K562 (cell line): ENCODE measurements around the gene MRPL10. TPM values are rescaled to one million over a fixed set of nuclear protein-coding genes. Genes with fewer than 3 reads are reported as not detected.

Source experiments
- BRCA1 ChIP-seq, 2 experiments: fragments of 450-650 bp in 1 of 2; sonication (generic) in 1 of 2; formaldehyde crosslinking in 1 of 2; IDR thresholded peaks; 2 replicates each; pipeline versions ENCODE4 v1.5.0 to v1.6.1; 2017 to 2020; ENCODE audit warnings: mild to moderate bottlenecking in 1 of 2, missing genetic modification reagents in 1 of 2
- CREBBP ChIP-seq: IDR thresholded peaks from one replicate; pipeline ENCODE4 v1.6.1; 2012; ENCODE audit warnings: low read depth, mild to moderate bottlenecking, control low read depth, inconsistent platforms, low read length
- DACH1 ChIP-seq: fragments of 450-650 bp; IDR thresholded peaks from 2 replicates; pipeline ENCODE4 v1.6.1; 2018; ENCODE audit not compliant: partially characterized antibody
- ERF ChIP-seq: fragments of 450-650 bp; formaldehyde crosslinking; IDR thresholded peaks from 2 replicates; pipeline ENCODE4 v1.4.0; 2020; ENCODE audit warnings: mild to moderate bottlenecking, mixed read lengths
- ESRRB ChIP-seq: fragments of 250-450 bp; sonication (Bioruptor Pico); IDR thresholded peaks from 2 replicates; pipeline ENCODE4 v1.5.0; 2020; ENCODE audit warnings: mild to moderate bottlenecking, moderate library complexity, borderline replicate concordance
- FOXJ3 ChIP-seq: sonication (generic); formaldehyde crosslinking; IDR thresholded peaks from 2 replicates; pipeline ENCODE4 v1.4.0; 2020; ENCODE audit warnings: mild to moderate bottlenecking, missing genetic modification reagents
- ILF3 ChIP-seq: fragments of 450-650 bp; IDR thresholded peaks from 2 replicates; pipeline ENCODE4 v1.6.1; 2018; ENCODE audit warnings: antibody characterized with exemption, mild to moderate bottlenecking, moderate library complexity, borderline replicate concordance
- KAT2B ChIP-seq: IDR thresholded peaks from one replicate; pipeline ENCODE4 v1.6.1; 2012; ENCODE audit warnings: low read depth, mild to moderate bottlenecking, control low read depth, inconsistent platforms, low read length, moderate library complexity
- MEF2D ChIP-seq: conservative IDR thresholded peaks from 2 replicates; pipeline ENCODE4 v1.6.1; 2016; ENCODE audit warnings: low read depth, missing genetic modification characterization, missing compliant biosample characterization
- PRMT5 ChIP-seq: sonication (generic); formaldehyde crosslinking; IDR thresholded peaks from 2 replicates; pipeline ENCODE4 v1.5.0; 2020; ENCODE audit warnings: missing genetic modification reagents
- PTTG1 ChIP-seq: fragments of 450-650 bp; IDR thresholded peaks from 2 replicates; pipeline ENCODE4 v1.6.1; 2016; ENCODE audit warnings: low read depth, mild to moderate bottlenecking, missing genetic modification characterization, missing compliant biosample characterization
- RAD21 ChIP-seq, 2 experiments: fragments of 250-450 bp in 1 of 2; fragments of 450-650 bp in 1 of 2; sonication (Bioruptor Pico) in 1 of 2; formaldehyde crosslinking in 1 of 2; IDR thresholded peaks in 1 of 2; conservative IDR thresholded peaks in 1 of 2; 2 replicates each; pipeline versions ENCODE4 v1.4.0 to v1.8.0; 2020 to 2022; ENCODE audit warnings: mild to moderate bottlenecking in 2 of 2, moderate library complexity in 1 of 2
- RB1 ChIP-seq: fragments of 450-650 bp; IDR thresholded peaks from 2 replicates; pipeline ENCODE4 v1.6.1; 2017; ENCODE audit warnings: low read depth, mild to moderate bottlenecking
- RUNX1 ChIP-seq: sonication (generic); IDR thresholded peaks from 2 replicates; pipeline ENCODE4 v1.6.1; 2016; ENCODE audit warnings: antibody characterized with exemption, low read depth
- SMAD4 ChIP-seq: fragments of 250-450 bp; sonication (Bioruptor Pico); conservative IDR thresholded peaks from 2 replicates; pipeline ENCODE4 v1.8.0; 2021; ENCODE audit warnings: inconsistent platforms, mild to moderate bottlenecking, moderate library complexity
- STAT5A ChIP-seq: IDR thresholded peaks from 2 replicates; pipeline ENCODE4 v1.6.1; 2012; ENCODE audit warnings: low read length, inconsistent platforms, borderline replicate concordance
- TBP ChIP-seq: optimal IDR thresholded peaks from 2 replicates; pipeline ENCODE3; 2011; ENCODE audit warnings: low read depth, low read length, improper control_type of control experiment
- ZFP1 ChIP-seq: fragments of 450-650 bp; formaldehyde crosslinking; IDR thresholded peaks from 2 replicates; pipeline ENCODE4 v1.4.0; 2020; ENCODE audit warnings: mild to moderate bottlenecking, mixed read lengths
- ZNF146 ChIP-seq: IDR thresholded peaks from one replicate; pipeline ENCODE4 v1.6.1; 2018; ENCODE audit warnings: missing compliant biosample characterization; ENCODE audit not compliant: unreplicated experiment
- ZNF184 ChIP-seq: sonication (generic); formaldehyde crosslinking; IDR thresholded peaks from 2 replicates; pipeline ENCODE4 v1.5.0; 2020; ENCODE audit warnings: missing genetic modification reagents
- ZSCAN29 ChIP-seq: fragments of 450-650 bp; IDR thresholded peaks from 2 replicates; pipeline ENCODE4 v1.6.1; 2017
- polyA plus RNA-seq, 8 experiments: library from polyadenylated mRNA; depleted of rRNA in 4 of 8; stranded (reverse) in 5 of 8; unstranded in 3 of 8; fragments of >200 nt; fragmentation: Nextera tagmentation in 2 of 8; fragmentation: Illumina TruSeq in 1 of 8; extraction: Ambion mirVana in 2 of 8; extraction: Trizol in 1 of 8; gene quantifications; 2 replicates each; pipeline versions ENCODE4 v1.2.1 to v1.2.3, GENCODE V29; 2011 to 2014; ENCODE audit warnings: inconsistent platforms in 1 of 8, missing spikeins in 1 of 8
- total RNA-seq, 7 experiments: library from RNA; depleted of rRNA in 6 of 7; stranded (reverse); fragments of >200 nt in 6 of 7; fragmentation: Illumina TruSeq in 2 of 7; extraction: Trizol in 2 of 7; gene quantifications; 2 replicates each; pipeline versions ENCODE4 v1.2.1 to v1.2.3, GENCODE V29; 2011 to 2021; ENCODE audit warnings: low replicate concordance in 1 of 7
- TF ChIP-seq, protein P1 (sequence below): fragments of 450-650 bp; formaldehyde crosslinking; IDR thresholded peaks from 2 replicates; pipeline ENCODE4 v1.4.0; 2020; ENCODE audit warnings: mild to moderate bottlenecking
- TF ChIP-seq, protein P2 (sequence below): fragments of 250-450 bp; sonication (Bioruptor Pico); IDR thresholded peaks from 2 replicates; pipeline ENCODE4 v1.5.0; 2021
- TF ChIP-seq, protein P3 (sequence below), 2 experiments: fragments of 450-650 bp; IDR thresholded peaks; 2 replicates each; pipeline ENCODE4 v1.6.1; 2018; ENCODE audit warnings: mild to moderate bottlenecking in 2 of 2, low read depth in 1 of 2; ENCODE audit not compliant: partially characterized antibody in 2 of 2
- TF ChIP-seq, protein P4 (sequence below): fragments of 250-450 bp; sonication (Bioruptor Pico); IDR thresholded peaks from 2 replicates; pipeline ENCODE4 v1.8.0; 2022; ENCODE audit warnings: moderate library complexity, mild to moderate bottlenecking, inconsistent platforms

Gene MRPL10
- total and polyA plus RNA-seq, 9 of the 15 experiments (the other 6 are each of a cell fraction or from before 2014, with no cell fraction given) = 27.8 to 105 (median 67.3) TPM

DNA sequence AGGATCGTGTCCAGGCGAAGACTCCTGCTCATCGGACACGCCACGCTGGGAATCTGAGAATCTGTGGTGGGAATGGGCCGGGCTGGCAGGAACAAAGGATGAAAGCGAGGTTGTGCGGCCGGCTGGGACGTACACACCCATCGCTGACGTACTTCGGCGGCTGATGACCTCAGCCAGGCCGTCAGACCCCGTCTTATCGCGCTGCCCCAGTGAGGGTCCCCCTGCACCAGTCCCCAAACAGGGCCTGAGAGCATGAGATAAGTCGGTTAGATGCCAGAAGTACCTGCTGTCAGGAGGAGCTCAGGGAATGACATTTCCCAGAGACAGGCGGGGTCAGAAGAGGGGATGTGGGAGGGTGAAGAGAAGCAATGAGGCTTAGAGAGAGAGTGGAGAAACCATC is 35.6 kb upstream of the MRPL10 start (continued):
- no peak for TF ChIP-seq ZSCAN29
- peak; percentile 82 for TF ChIP-seq RB1
- TF ChIP-seq DACH1 = no peak
- no peak for TF ChIP-seq ESRRB (CRISPR knock-in tag)
- TF ChIP-seq, protein P1, sequence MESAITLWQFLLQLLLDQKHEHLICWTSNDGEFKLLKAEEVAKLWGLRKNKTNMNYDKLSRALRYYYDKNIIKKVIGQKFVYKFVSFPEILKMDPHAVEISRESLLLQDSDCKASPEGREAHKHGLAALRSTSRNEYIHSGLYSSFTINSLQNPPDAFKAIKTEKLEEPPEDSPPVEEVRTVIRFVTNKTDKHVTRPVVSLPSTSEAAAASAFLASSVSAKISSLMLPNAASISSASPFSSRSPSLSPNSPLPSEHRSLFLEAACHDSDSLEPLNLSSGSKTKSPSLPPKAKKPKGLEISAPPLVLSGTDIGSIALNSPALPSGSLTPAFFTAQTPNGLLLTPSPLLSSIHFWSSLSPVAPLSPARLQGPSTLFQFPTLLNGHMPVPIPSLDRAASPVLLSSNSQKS = no peak
- no peak for TF ChIP-seq RAD21 (CRISPR knock-in tag; conservative IDR thresholded peaks at IDR 0.05 in 1 of 2, IDR thresholded peaks at IDR 0.05 in 1 of 2)
- TF ChIP-seq, protein P2, sequence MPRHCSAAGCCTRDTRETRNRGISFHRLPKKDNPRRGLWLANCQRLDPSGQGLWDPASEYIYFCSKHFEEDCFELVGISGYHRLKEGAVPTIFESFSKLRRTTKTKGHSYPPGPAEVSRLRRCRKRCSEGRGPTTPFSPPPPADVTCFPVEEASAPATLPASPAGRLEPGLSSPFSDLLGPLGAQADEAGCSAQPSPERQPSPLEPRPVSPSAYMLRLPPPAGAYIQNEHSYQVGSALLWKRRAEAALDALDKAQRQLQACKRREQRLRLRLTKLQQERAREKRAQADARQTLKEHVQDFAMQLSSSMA (CRISPR knock-in tag) = no peak
- no peak; the same call in 1 of the 2 replicates for TF ChIP-seq MEF2D (tag)
- no peak for TF ChIP-seq FOXJ3 (CRISPR knock-in tag)
- TF ChIP-seq, protein P3, sequence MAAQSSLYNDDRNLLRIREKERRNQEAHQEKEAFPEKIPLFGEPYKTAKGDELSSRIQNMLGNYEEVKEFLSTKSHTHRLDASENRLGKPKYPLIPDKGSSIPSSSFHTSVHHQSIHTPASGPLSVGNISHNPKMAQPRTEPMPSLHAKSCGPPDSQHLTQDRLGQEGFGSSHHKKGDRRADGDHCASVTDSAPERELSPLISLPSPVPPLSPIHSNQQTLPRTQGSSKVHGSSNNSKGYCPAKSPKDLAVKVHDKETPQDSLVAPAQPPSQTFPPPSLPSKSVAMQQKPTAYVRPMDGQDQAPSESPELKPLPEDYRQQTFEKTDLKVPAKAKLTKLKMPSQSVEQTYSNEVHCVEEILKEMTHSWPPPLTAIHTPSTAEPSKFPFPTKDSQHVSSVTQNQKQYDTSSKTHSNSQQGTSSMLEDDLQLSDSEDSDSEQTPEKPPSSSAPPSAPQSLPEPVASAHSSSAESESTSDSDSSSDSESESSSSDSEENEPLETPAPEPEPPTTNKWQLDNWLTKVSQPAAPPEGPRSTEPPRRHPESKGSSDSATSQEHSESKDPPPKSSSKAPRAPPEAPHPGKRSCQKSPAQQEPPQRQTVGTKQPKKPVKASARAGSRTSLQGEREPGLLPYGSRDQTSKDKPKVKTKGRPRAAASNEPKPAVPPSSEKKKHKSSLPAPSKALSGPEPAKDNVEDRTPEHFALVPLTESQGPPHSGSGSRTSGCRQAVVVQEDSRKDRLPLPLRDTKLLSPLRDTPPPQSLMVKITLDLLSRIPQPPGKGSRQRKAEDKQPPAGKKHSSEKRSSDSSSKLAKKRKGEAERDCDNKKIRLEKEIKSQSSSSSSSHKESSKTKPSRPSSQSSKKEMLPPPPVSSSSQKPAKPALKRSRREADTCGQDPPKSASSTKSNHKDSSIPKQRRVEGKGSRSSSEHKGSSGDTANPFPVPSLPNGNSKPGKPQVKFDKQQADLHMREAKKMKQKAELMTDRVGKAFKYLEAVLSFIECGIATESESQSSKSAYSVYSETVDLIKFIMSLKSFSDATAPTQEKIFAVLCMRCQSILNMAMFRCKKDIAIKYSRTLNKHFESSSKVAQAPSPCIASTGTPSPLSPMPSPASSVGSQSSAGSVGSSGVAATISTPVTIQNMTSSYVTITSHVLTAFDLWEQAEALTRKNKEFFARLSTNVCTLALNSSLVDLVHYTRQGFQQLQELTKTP (IDR thresholded peaks at IDR 0.05; ENCODE audit: low read depth in 1 of 2, partially characterized antibody in 2 of 2) = peak in 1 of 2 experiments; percentile 90
- TF ChIP-seq, protein P4, sequence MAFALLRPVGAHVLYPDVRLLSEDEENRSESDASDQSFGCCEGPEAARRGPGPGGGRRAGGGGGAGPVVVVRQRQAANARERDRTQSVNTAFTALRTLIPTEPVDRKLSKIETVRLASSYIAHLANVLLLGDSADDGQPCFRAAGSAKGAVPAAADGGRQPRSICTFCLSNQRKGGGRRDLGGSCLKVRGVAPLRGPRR (CRISPR knock-in tag) = no peak
- no peak for TF ChIP-seq PRMT5 (CRISPR knock-in tag)
- TF ChIP-seq ZFP1 (CRISPR knock-in tag) = no peak
- TF ChIP-seq BRCA1 (IDR thresholded peaks at IDR 0.05) = no peak
- TF ChIP-seq BRCA1 (CRISPR knock-in tag; IDR thresholded peaks at IDR 0.05) = no peak
- no peak for TF ChIP-seq CREBBP
- peak; percentile 95 for TF ChIP-seq STAT5A
- TF ChIP-seq RUNX1 = peak; percentile 87; the same call in 1 of the 2 replicates
- no peak for TF ChIP-seq ZNF146 (CRISPR knock-in tag)
- TF ChIP-seq TBP = peak; percentile 31
- no peak for TF ChIP-seq ZNF184
- TF ChIP-seq ERF (CRISPR knock-in tag) = 0 out of 2 replicates have a peak, but pooled peaks have one; percentile 42
- no peak for TF ChIP-seq PTTG1 (tag)
- TF ChIP-seq SMAD4 = peak; percentile 99
- TF ChIP-seq KAT2B = no peak
- TF ChIP-seq ILF3 = no peak
